Prostate gland (tissue), 2 donors: ENCODE results near the gene ZBTB25.

Source experiments
- CTCF ChIP-seq, 4 experiments: fragments of 200-600 bp in 2 of 4; fragments of 450-650 bp in 2 of 4; sonication (generic) in 2 of 4; IDR thresholded peaks; 1 replicate in 3 of 4; 2 replicates in 1 of 4; pipeline ENCODE4 v1.5.1; 2016 to 2019; ENCODE audit warnings: antibody characterized with exemption in 4 of 4, mild to moderate bottlenecking in 2 of 4, moderate library complexity in 2 of 4
- POLR2A ChIP-seq: fragments of 450-650 bp; IDR thresholded peaks from one replicate; pipeline ENCODE4 v1.6.1; 2016; ENCODE audit warnings: antibody characterized with exemption, mild to moderate bottlenecking

- TF ChIP-seq CTCF (IDR thresholded peaks at IDR 0.05): no peak
- no peak for TF ChIP-seq POLR2A
These were observed 55.6 kb downstream of the ZBTB25 start for GRCh38 chr14:64447876-64448670.
